ENCODE results near the gene TRPV2.
A peak's percentile ranks its signal among the peaks of the same experiment; 100 is the strongest.

Gene TRPV2

DNA sequence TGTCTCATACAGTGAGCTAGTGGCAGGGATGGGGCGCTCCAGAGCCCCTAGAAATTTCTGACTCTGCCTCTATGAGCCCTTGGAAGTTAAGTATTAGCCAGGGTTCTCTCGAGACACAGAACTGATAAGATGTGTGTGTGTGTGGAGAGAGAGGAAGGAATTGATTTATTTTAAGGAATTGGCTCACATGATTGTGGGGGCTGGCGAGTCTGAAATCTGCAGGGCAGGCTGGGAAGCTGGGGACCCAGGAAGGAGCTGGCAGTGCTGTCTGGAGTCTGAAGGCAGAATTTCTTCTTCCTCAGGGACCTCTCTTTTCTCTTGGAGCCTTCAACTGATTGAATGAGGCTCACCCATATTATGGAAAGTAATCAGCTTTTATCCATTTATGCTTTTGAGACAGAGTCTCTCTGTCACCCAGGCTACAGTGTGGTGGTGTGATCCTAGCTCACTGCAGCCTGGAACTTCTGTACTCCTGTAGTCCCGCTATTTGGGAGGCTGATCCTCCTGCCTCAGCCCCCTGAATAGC, 59.9 kb downstream of the TRPV2 start:
- DNase-seq (ENCODE audit: extremely low read depth, low read depth) = no peak
- TF ChIP-seq, protein P1, sequence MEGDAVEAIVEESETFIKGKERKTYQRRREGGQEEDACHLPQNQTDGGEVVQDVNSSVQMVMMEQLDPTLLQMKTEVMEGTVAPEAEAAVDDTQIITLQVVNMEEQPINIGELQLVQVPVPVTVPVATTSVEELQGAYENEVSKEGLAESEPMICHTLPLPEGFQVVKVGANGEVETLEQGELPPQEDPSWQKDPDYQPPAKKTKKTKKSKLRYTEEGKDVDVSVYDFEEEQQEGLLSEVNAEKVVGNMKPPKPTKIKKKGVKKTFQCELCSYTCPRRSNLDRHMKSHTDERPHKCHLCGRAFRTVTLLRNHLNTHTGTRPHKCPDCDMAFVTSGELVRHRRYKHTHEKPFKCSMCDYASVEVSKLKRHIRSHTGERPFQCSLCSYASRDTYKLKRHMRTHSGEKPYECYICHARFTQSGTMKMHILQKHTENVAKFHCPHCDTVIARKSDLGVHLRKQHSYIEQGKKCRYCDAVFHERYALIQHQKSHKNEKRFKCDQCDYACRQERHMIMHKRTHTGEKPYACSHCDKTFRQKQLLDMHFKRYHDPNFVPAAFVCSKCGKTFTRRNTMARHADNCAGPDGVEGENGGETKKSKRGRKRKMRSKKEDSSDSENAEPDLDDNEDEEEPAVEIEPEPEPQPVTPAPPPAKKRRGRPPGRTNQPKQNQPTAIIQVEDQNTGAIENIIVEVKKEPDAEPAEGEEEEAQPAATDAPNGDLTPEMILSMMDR (IDR thresholded peaks at IDR 0.05; ENCODE audit: low read depth, low read length) = no peak

GRCh38 chr17:16477255-16477654, 61.9 kb downstream of the TRPV2 start:
- DNase-seq (ENCODE audit: extremely low read depth, low read depth) = peak; percentile 47
- TF ChIP-seq, protein P1 (IDR thresholded peaks at IDR 0.05; ENCODE audit: low read depth, low read length) = no peak

GRCh38 chr17:16477666-16478065, 62.3 kb downstream of the TRPV2 start:
- TF ChIP-seq, protein P1 (IDR thresholded peaks at IDR 0.05; ENCODE audit: low read depth, low read length) = no peak
- no peak for DNase-seq (ENCODE audit: extremely low read depth, low read depth)

GRCh38 chr17:16478649-16479048, 63.3 kb downstream of the TRPV2 start:
- DNase-seq (ENCODE audit: extremely low read depth, low read depth) = no peak
- TF ChIP-seq, protein P1 (IDR thresholded peaks at IDR 0.05; ENCODE audit: low read depth, low read length) = no peak

- DNase-seq (ENCODE audit: extremely low read depth, low read depth) = no peak
- TF ChIP-seq, protein P1 (IDR thresholded peaks at IDR 0.05; ENCODE audit: low read depth, low read length) = no peak
These were observed 63.9 kb downstream of the TRPV2 start for GRCh38 chr17:16479264-16479663.

- no peak for DNase-seq (ENCODE audit: extremely low read depth, low read depth)
- TF ChIP-seq, protein P1 (IDR thresholded peaks at IDR 0.05; ENCODE audit: low read depth, low read length) = no peak
These were observed 65.6 kb downstream of the TRPV2 start for GRCh38 chr17:16480995-16481394.

GRCh38 chr17:16482253-16482652, 66.9 kb downstream of the TRPV2 start:
- TF ChIP-seq, protein P1 (IDR thresholded peaks at IDR 0.05; ENCODE audit: low read depth, low read length) = no peak
- no peak for DNase-seq (ENCODE audit: extremely low read depth, low read depth)
